Subcutaneous preadipocyte (primary cell): ENCODE measurements around the gene MPP2. TPM values are rescaled to one million over a fixed set of nuclear protein-coding genes. Genes with fewer than 3 reads are reported as not detected.

Source experiments
- total RNA-seq: library from RNA; depleted of rRNA; stranded (reverse); fragments of >200 nt; gene quantifications from 2 replicates; pipeline ENCODE4 v1.2.3, GENCODE V29; 2012

Gene MPP2, protein sequence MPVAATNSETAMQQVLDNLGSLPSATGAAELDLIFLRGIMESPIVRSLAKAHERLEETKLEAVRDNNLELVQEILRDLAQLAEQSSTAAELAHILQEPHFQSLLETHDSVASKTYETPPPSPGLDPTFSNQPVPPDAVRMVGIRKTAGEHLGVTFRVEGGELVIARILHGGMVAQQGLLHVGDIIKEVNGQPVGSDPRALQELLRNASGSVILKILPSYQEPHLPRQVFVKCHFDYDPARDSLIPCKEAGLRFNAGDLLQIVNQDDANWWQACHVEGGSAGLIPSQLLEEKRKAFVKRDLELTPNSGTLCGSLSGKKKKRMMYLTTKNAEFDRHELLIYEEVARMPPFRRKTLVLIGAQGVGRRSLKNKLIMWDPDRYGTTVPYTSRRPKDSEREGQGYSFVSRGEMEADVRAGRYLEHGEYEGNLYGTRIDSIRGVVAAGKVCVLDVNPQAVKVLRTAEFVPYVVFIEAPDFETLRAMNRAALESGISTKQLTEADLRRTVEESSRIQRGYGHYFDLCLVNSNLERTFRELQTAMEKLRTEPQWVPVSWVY
- 0.78 and 1.1 TPM in 2 replicates for total RNA-seq

DNA sequence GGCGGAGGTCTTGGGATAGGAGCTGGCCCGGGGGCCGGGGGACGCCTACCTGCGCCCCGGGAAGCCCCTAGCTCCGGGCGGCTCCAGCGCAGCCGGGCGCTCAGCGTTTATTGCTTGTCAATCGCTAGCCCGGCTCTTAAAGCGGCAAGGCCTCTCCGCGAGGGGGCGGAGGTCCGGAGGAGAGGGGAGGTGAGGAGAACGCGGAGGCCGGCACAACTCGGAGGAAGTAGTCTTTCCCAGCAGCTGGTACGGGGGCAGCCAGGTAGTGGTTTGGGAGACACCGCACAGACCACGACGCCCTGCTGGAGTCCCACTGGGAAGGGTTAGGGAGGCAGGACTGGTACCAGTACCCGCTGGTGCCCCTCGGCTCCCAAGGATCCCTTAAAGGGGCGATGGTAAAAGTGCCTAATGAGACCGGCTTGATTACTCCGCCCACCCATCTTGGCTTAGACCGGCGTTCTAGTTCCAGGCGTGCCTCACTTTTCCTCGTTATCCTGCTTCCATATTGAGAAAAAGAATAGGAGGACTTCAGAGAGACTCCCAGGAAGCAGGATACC lies at the start of gene MPP2:
MPP2 (minus strand) TSS at position 112 of the 557 bp plus-strand sequence. CDS start 3,076 bp downstream, outside the sequence.

DNA sequence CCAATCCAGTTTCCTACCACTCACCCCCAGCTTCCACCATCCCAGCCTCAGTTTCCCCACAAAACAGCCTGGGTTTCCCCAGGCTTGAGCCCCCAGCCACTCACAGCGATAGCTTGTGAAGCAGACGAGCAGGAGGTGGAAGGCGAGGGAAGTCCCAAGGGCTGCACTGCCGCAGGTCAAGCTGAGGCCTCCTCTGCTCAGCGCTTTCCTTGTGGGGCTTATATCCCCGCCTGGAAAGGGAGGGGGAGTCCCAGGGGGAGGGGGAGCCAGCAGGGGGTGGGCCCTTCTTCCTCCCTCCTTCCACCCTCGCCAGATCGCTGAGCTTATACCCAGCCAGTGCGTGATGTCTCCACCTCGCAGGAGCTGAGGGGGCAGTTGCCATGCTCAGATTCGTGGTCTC lies 46.4 kb upstream of the MPP2 start, which contains the start of gene PYY:
PYY (minus strand) TSS at position 195 of the 400 bp plus-strand sequence. CDS start 457 bp downstream, outside the sequence.

DNA sequence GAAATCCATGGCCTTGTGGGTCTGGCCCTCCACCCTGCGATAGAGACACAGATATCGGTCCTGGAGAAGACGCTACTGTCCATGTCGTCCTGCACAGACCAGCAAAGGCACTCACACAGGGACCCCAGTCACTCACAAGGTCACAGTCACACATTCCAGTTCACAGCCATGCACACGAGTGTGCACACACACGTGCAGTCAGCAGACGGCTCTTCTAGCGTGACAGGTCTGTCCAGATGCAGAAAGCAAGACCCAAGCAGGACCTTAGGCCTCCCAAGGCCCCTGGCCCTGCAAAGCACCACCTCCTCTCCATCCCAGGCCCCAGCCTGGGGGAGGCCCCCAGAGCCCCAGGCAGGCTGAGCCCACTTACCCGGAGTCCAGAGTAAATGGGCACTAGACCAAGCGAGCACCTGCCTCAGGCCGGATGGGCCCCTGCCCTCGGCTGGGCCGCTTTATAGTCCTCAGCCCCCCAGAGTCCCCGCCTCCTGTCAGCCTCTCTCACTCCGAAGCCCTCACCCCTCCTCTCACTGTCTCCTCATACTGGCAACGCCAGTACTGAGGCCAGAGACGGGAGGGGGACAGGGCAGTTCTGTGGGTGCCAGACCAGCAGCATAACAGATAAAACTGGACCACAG lies 34.8 kb upstream of the MPP2 start, which contains the start of gene PPY:
PPY (minus strand) TSS at position 426 of the 635 bp plus-strand sequence. CDS start 822 bp downstream, outside the sequence.

DNA sequence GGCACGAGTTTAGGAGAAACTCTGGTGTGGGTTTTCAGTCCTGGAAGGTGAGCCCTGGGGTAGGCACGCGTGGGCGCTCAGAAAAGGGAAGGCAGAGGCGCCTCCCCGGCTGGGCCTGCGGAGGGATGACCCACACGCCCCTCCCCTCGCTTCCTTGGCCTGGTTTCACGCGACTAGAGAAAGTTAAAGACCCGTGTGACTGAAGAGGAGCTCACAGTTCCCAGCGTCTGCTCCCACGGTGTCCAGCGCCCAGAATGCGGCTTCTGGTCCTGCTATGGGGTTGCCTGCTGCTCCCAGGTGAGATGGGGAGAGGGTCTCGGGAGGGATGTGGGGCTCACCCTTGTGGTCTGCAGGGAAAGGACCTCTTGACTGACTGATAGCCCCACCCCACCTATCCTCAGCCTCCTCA lies 60.4 kb downstream of the MPP2 start, which contains the start of gene CD300LG:
CD300LG (plus strand) TSS at position 214 of the 409 bp plus-strand sequence; CDS start at position 255, 41 bp downstream.

DNA sequence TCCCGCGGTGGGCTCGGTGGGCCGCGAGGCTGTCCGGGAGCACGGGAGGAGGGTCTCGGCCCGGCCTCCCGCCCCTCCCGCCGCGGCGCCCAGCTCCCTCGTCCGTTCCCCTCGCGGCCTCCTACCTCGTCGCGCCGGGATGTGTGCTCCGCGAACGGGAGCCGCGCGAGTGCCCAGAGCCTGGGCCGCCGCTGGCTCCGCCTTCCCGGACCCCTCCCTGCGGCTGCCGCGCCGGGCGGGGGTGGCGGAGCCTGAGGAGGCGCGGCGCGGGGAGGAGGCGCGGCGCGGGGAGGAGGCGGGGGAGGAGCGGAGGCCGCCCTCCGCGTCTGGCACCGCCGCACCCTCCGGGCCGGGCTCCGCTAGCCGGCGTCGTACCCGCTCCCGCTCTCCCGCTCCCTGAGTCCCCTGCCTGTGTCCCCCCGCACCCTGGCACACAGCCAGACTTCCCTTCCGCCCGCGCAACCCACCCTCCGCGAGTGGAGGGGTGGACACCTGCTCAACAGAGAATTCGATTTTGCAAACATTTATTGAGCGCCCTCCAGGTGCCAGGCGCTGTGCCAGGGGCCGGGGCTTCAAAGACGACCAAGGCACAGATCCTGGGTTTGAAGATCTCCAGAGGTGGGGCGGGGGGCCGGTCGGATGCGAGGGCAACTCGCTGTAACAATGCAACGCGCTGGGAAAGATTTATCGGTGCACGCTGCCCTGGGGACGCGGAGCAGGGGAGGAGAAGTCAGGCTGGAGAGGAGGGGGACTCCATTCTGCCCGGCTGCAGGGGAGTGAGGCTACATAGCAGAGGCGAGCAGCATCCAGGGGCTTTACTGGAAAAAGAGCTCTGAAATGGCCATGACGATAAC lies 74.1 kb downstream of the MPP2 start, which contains the start of gene MPP3:
MPP3 (minus strand) TSS at position 171 of the 854 bp plus-strand sequence. CDS start 1,240 bp downstream, outside the sequence.

Other genes with a start within 250 kb of the MPP2 start
- not detected in 2 replicates for gene MEOX1, start 245.6 kb downstream of the MPP2 start, total RNA-seq
- gene SOST, start 148.7 kb downstream of the MPP2 start, total RNA-seq: not detected in 2 replicates
- 43.4 and 55.1 TPM in 2 replicates for gene DUSP3, start 128.6 kb downstream of the MPP2 start, total RNA-seq
- gene CFAP97D1, start 127.1 kb downstream of the MPP2 start, total RNA-seq: under 0.01 TPM in 2 replicates
- 12.9 and 17.0 TPM in 2 replicates for gene MPP3, start 74.4 kb downstream of the MPP2 start, total RNA-seq
- gene CD300LG, start 60.4 kb downstream of the MPP2 start, total RNA-seq: not detected in 2 replicates
- not detected in 2 replicates for gene PPY, start 34.9 kb upstream of the MPP2 start, total RNA-seq
- gene PYY, start 46.4 kb upstream of the MPP2 start, total RNA-seq: 0.37 TPM in 1 of 2 replicates, not detected in the other
- 20.2 and 41.4 TPM in 2 replicates for gene NAGS, start 97.1 kb upstream of the MPP2 start, total RNA-seq
- 39.1 and 58.8 TPM in 2 replicates for gene TMEM101, start 107.4 kb upstream of the MPP2 start, total RNA-seq
- 84.9 and 93.8 TPM in 2 replicates for gene LSM12, start 159.1 kb upstream of the MPP2 start, total RNA-seq
- 39.9 and 42.6 TPM in 2 replicates for gene G6PC3, start 163.2 kb upstream of the MPP2 start, total RNA-seq
- 47.4 and 53.4 TPM in 2 replicates for gene HDAC5, start 216.1 kb upstream of the MPP2 start, total RNA-seq
- 5.5 and 8.4 TPM in 2 replicates for gene HROB, start 234.4 kb upstream of the MPP2 start, total RNA-seq